GM21447 (cell line): ENCODE data around the gene CPB1.
"Not testable (repeated sequence)": the region's sequence is repeated elsewhere in the genome, so short reads cannot be mapped to it uniquely, and the experiment has no call there.

Experiments used
- ATAC-seq: cut with Tn5 transposase; IDR thresholded peaks from one replicate; pipeline ENCODE4 v1.9.1; 2021; ENCODE audit not compliant: unreplicated experiment

CPB1 gene

DNA sequence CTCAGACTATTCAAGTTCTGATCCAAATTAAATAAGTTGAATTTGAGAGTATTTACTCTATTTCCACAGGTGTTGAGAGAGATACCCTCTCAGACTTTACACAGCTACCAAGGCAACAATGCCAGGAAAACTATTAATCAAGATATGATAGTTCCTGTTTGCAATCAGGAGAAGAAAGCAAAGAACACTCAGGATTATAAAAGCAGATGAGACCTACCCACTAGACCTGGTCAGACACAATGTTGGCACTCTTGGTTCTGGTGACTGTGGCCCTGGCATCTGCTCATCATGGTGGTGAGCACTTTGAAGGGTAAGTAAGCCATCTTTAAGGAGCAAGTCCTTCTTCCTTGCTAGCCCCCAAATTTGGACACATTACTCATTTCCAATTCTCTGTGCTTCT lies at the start of gene CPB1:
CPB1 (plus strand) TSS at position 227 of the 400 bp plus-strand sequence; CDS start at position 240, 13 bp downstream.
- ATAC-seq: no peak

DNA sequence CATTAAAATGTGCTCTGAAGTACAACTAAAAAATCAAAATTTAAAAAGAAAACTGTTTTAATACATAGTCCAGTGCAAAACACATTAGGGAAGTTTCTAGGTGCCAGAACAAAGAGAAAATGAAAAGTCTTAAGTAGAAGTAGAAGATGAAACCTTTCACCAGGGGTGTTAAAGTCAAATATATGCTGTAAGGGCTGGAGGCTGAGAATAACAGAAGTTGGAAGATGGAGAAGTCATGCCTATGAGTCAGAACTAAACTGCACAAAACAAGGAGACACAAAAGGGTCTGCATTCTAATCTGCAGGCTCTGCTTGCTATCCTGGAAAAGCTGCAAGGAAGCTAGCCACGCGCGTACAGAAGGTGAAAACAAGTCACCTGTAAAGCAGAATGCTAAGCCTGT lies 48.7 kb upstream of the CPB1 start:
- no peak for ATAC-seq

DNA sequence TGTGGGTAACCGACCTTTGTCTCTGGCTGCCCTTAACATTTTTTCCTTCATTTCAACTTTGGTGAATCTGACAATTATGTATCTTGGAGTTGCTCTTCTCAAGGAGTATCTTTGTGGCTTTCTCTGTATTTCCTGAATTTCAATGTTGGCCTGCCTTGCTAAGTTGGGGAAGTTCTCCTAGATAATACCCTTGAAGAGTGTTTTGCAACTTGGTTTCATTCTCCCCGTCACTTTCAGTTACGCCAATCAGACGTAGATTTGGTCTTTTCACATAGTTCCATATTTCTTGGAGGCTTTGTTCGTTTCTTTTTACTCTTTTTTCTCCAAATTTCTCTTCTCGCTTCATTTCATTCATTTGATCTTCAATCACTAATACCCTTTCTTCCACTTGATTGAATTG lies 42.6 kb upstream of the CPB1 start:
- not testable (repeated sequence) for ATAC-seq

DNA sequence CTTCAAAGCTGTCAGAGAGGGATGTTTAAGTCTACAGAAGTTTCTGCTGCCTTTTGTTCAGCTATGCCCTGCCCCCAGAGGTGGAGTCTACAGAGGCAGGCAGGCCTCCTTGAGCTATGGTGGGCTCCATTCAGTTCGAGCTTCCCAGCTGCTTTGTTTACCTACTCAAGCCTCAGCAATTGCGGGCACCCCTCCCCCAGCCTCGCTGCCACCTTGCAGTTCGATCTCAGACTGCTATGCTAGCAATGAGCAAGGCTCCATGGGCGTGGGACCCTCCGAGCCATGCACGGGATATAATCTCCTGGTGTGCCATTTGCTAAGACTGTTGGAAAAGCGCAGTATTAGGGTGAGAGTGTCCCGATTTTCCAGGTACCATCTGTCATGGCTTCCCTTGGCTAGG lies 41.5 kb upstream of the CPB1 start:
- not testable (repeated sequence) for ATAC-seq

DNA sequence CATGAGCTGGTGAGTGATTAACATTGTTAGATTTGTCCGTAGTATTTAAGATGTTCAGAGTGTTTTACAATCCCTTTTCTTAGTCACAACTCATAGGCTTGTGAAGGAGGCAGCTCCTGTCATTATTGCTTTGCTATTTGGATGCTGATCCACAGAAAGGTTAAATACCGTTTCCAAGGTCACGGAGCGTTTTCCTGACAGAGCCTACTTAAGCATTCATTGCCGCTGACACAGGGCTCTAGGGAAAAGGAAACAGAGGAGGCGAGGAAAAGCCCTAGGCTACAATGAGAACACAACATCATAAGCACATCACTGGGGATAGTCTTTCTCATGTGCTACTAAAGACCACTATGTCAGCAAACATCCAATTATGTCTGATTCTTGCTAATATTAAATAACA lies 38.5 kb upstream of the CPB1 start:
- ATAC-seq: no peak

DNA sequence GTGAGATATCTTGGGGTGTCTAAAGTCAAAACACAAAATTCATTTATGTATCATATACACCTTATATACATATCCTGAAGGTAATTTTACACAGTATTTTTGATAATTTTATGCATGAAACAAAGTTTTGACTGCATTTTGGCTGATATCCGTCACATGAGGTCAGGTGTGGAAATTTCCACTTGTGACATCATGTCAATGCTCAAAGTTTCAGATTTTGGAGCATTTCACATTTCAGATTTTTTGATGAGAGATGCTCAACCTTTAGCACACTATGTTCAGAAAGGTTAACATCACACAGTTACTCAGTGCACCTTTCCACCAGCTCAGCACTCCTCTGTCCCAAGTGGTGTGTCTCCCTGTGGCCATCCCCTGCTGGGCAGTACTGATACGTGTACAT lies 37.7 kb upstream of the CPB1 start:
- no peak for ATAC-seq

DNA sequence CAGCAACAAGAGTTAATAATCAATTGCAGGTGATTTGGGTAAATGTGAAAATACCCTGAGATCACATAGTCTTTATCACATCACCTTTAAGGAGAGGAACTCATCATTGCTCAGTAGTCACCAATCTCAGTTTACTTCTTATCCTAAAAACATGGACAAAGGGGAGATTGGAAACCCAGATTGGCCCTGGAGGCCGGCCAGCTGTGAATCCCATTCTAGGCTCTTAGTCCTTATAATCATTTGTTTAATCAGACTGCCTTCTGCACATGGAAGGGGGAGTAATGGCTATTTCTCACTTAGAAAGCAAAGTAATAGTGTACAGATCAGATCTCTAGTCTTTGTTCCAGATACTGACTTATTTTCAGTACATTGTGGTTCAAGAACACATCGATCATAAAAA lies 37.2 kb upstream of the CPB1 start:
- ATAC-seq: no peak

DNA sequence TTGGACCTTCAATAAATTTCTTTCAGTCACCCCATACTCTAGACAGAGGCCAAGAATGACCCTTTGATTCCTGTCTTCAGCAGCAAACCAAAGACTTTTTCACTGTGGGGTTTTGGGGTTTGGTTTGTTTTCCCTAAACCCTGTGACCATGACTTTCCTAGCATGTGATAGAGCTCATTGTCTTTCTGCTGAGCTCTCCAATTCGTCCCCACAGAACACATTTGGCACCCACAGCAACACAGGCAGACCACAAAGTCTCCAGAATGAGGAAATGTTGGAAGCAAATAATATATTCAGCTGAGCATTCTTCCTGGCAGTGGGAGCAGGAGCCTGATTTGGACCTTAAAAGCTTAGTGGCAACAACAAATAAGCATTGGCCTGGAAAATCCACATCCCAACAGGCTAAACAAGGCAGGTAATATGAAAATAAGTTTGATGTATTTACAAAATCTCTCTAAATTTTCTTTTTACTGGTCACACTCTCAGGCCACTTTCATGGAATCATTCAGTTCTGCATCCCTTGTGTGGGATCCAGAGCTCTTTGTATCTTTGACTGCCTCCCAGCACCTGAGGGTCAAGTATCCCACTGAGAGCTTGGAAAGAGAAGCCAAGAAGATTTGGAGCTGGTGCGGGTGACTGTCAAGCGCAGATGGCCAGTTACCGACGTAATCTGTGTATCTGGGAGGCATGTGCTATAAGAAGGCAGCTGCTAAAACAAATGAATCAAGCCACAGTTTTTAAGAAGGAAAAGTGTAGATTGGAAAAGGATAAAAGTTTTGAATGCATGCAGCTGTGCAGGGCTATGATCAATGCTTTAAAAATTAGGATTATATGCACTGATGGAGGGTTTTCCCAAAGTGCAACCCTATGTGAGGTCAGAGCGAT lies 36.5 kb upstream of the CPB1 start:
- no peak for ATAC-seq

DNA sequence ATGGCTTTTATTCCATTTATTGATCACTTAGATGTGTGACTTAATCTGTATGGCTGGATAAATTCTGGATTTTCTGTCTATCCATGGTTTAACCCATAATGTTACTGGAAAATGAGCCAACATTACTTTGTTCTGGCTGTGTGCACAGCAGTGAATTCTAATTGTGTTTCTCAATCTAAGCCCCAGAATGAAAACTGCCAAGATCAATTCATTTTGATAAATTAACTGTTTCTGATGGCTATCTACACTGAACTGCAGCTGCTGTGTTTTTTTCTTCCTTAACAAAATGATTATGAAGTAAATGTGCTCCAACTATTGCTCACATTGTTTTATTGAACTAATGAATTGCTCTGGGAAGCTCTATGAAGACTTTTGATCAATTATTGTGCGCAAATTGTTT lies 35.7 kb upstream of the CPB1 start:
- ATAC-seq: no peak

DNA sequence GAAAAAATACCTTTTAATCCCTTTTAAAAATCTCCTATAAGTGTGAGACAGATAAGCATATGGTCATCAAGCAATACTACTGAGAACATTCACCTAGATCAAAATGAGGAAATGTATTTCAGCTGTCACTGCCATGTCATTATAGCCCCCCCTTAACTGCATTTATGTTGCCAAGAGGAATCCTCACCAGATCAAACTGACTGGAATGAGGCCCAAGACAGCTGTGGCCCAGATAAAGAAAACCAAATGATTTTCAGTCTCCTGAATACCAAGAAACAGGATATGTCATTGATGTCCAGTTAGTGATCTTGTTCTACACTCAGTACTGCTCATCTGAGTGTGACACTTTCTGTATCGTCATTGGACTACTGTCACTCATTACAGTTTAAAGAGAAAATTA lies 35.1 kb upstream of the CPB1 start:
- ATAC-seq: no peak

DNA sequence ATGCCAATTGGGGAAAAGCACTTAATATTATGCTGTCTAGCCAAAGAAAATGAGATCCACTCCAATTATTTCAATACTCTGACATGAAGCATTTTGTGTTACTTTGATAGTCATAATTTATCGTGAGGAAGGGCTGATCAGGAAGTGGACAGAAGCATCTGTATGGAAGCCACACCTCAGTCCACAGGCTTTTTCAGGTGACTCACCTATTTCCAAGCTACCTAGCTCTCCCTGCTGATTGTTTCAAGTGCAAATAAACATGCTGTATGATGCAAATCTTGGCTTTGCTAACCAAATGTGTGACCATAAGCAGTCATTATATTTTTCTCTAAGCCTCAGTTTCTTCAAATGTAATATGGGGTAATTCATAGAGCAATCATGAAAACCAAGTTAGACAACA lies 30.8 kb upstream of the CPB1 start:
- ATAC-seq: no peak

DNA sequence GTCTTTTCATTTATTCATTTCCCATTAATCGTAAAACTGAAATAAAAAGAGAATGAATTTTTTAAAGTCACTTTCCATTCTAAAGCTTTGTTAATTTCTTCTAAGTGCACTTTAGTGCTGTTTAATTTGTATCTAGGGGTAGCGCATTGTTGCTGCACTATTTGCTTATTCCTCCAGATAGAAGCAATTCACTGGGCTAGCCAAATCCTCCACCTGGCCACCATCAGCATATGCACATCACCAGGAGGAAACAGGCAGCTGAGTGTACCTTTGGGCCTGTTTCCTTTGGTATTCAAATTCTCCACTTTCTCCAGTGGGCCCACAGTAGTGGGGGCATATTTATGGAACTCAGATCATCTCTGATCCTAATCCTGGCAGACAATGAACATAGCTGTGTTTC lies 29.8 kb upstream of the CPB1 start:
- ATAC-seq: no peak

DNA sequence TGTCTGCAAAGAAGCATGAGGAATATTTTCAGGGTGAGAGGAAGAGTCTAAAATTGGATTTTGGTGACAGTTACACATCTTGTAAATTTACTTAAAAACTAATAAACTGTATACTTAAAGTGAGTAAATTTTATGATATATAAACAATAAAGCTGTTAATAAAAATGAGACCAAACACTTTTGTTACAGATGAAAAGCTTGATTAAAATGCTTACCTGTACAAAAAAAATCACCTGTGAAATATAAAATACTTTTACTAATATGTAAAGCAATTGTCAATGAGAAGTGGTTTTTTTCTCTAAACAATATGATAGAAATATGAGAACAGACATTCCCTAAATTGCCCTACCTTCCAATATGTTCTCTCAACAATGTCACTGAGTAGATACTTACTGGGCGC lies 27.2 kb upstream of the CPB1 start:
- ATAC-seq: no peak

DNA sequence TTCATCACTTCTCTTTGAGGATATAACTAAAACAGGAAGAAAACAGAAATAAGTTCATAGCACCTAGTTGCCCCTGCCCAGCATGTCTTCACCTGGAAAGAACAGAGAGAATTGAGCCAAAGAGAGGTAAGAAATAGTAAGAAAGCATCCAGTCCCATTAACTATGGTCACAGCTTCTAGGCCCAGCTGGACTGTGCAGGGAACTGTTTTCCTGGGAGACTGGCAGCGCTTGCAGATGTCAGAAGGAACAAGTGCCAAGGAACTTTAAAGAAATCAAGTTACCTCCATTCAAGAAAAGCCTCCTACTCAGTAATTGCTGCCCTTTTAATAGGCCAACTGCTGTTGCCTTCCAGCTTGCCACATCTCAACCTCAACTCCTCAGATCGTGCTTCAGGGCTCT lies 17.8 kb upstream of the CPB1 start:
- no peak for ATAC-seq

DNA sequence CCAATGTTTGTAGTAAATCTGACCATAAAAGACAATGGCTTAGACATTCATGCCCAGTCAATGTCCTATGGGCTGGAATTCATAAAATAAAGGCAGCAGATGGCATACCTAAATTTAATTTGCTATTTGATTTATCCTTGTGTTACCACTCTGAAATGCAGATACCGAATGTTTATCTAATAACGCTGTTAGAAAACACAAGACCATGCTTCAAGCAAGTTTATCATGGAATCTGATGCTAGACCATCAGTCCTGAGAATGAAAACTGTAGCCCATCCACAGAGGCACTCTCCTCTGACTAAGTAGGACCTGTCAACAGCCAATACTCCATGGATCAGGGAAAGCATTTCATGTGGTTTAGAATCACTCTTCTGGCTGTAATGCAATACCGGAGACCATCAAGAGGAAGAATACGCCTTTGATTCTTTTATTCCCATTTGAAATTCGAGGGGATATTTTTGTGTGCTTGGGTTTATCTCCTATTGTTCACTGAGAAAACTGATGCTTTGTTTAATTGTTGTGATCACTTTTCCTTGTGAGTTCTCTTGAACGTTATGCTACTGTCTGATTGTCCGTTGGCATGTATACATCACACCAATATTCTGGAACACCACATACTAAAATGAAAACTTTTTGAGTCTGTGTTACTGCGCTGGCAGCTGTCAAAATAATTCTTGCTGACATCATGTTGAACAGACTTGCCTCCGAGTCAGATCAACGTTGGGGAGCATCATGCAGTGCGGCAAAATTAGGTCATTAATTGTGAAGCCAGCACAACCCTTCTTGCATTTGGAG lies 12.1 kb upstream of the CPB1 start:
- no peak for ATAC-seq

DNA sequence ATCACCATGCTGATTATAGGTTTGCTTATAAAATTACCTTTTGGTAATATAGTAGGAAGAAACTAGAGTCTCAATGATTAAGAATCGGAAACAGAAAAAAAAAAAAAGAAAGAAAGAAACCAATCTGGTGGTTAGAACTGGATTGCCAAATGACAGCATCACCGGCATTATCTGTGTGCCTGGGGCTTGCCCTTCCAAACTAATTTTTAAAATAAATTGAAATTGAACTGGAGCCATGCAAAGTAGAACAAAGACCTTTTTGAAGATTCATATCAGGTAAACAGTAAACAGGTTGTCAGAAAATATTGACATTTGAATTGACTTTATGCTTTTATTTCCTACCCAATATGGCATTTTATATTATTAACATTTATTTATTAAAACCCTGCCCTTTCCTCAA lies 11.2 kb upstream of the CPB1 start:
- no peak for ATAC-seq

DNA sequence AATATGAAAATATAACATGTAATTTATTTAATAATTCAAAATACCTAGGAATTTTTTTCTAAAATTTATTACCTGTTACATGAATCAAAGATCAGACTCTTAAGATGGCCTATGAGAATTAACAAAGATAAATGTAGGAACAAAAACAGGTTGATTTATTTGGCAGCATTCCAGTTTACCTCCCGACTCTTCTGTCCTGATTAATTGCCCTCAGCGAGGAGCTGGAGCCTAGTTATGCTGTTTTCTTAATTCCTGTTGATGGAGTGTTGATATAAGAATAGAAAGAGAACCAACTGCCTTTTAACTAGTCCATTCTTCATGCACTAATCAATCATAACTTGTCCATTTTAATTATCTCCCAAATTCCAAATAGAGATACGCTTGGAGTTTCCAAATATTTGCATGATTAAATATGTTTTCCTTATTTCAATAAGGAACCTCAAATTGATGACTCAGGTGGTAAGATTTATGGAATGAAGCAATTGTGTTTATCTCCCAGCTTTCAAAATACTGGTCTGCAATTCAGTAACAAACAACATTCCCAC lies 10.6 kb upstream of the CPB1 start:
- no peak for ATAC-seq

DNA sequence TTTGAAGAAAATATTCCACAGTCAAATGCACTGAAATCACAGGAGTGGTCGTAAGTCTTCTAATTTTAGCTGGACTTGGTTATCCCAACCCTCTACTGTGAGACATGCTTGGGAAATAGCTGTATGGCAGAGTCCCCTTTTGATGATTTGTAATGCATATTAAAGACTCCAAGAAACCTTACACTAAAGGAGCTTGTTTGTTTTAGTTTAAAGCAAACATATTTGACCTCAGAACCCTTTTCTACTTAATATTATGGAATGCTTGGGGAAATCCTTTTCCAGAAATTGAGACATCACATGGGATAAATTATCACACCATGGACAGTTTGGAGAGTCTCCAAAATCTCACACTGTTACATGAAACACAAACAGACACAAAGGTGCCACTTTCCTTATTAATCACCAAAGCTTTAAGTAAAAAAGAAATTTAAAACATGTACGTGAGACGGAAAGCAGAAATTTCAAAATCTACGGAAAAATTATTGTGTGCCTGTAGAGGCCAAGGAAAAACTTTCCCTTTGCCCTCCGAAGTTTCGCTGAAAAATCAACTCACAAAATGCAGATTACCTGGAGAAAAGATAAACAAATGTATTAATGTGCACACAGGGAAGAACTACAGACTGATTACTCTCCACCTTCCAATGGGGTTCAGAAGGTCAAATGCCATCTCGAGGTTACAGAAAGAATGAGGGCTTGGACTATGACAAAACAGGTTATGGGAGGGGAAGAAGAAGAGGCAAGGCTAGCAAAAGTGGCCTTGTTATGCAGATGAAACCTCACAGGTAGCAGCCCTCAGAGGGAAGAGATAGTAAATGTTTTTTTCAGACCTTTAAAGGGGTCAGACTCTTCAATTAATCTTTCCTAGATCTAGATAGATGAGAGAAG lies 7.0 kb upstream of the CPB1 start:
- ATAC-seq: no peak

DNA sequence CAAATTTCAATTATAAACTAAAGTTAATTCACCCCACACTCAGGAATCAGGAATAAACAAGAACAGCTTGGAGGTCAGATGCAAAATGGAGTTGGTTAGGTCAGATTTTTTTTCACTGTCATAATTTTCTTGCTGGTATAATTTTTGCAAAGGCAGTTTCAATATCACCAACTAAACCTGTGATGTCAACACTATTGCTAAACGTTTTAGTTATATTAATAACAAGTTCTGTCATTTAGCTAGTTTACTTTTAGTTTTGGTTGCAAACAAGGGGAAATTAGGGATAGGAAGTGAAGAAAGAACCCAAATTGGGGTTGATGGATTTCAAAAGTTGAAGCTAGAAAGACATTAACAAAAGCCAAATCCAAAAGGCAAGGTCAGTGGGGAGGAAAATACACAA lies 4.6 kb upstream of the CPB1 start:
- no peak for ATAC-seq

DNA sequence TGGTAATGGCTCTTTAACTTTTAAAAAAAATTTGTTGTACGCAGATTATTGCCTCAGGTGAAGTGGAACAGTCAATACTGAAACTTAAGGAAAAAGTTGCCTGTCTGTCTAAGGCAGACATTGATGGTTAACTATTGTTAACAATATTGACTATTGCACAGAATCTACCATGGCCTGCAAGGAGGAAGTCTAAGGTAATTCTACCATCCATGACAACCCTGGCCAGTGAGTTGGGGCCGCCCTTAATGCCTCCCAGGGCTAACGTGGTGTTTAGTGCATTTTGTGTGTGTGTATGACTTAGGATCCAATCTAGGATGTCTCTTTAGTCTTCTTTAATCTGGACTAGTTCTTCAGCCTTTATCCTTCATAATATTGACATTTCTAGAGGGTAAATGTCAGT lies 2.1 kb upstream of the CPB1 start:
- no peak for ATAC-seq

DNA sequence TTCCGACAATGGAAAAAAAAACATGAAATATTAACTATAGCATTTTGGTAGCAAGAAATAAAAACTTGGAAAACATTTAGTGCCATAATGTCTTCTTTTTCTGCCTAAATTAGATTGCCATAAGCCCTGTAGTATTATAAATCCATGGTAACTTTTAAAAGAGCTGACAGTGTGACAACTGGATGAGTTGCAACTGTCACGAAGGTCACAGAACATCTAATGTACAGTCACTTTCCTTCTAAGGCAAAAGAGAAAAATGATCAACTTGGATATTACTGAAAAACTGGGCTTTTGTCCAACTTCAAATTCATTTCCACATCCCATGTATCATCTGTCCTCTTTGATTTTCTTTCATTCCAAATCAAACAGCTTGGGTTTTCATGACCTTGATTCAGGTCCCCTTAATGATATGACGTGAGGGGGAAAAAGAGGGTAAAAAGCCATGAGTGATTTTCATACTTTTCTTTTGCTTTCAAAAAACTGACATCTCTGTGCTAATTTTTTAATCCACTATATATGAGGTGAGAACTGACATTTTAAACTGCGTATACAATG lies 602 bp downstream of the CPB1 start:
- ATAC-seq: no peak
